Posterior cingulate gyrus (tissue), 11 donors: Measurements from ENCODE around the gene GLRX.
"Not testable (repeated sequence)": the region's sequence is repeated elsewhere in the genome, so short reads cannot be mapped to it uniquely, and the experiment has no call there.

Experiments used
- DNase-seq, 10 donors: peaks; one replicate each; pipeline versions ENCODE4 v3.0.0 to v3.0.0-alpha.2; 2020 to 2021; ENCODE audit warnings: mixed read lengths in 3 of 10
- intact Hi-C: fragments of 100-400 bp; cut with DNase I; formaldehyde crosslinking; loops from one replicate; pipeline ENCODE4 v1.15.1; 2023

GLRX gene

GRCh38 chr5:95811461-95812073 lies 11.0 kb downstream of the GLRX start:
- DNase-seq, intact Hi-C loops: not testable (repeated sequence)

GRCh38 chr5:95811126-95811423 lies 11.5 kb downstream of the GLRX start:
- intact Hi-C loops, DNase-seq: not testable (repeated sequence)

- DNase-seq = no peak
Observed at GRCh38 chr5:95810305-95811125, 12.0 kb downstream of the GLRX start.

GRCh38 chr5:95809414-95809960 lies 13.0 kb downstream of the GLRX start:
- intact Hi-C loops = no loop called here
- DNase-seq = no peak

More at GRCh38 chr5:95810305-95811125, 12.0 kb downstream of the GLRX start:
- intact Hi-C loops = no loop called here

- intact Hi-C loops = no loop called here
- DNase-seq = peak in 5 of 10 donors; percentile 39 to 92 (median 56)
Observed at GRCh38 chr5:95808686-95809413, 13.7 kb downstream of the GLRX start.

GRCh38 chr5:95808013-95808685 lies 14.4 kb downstream of the GLRX start:
- DNase-seq = no peak
- intact Hi-C loops = no loop called here

GRCh38 chr5:95806687-95807086 lies 15.8 kb downstream of the GLRX start:
- intact Hi-C loops = no loop called here
- DNase-seq = no peak

GRCh38 chr5:95804736-95805539 lies 17.6 kb downstream of the GLRX start:
- no peak for DNase-seq
- intact Hi-C loops = no loop called here

- intact Hi-C loops = no loop called here
- DNase-seq = no peak
Observed at GRCh38 chr5:95803271-95804148, 19.0 kb downstream of the GLRX start.

- DNase-seq = no peak
- intact Hi-C loops = no loop called here
Observed at GRCh38 chr5:95801961-95802360, 20.6 kb downstream of the GLRX start.

- intact Hi-C loops = no loop called here
- no peak for DNase-seq
Observed at GRCh38 chr5:95801532-95801931, 21.0 kb downstream of the GLRX start.

- intact Hi-C loops = no loop called here
- DNase-seq = no peak
Observed at GRCh38 chr5:95800553-95800952, 22.0 kb downstream of the GLRX start.

GRCh38 chr5:95799191-95799835 lies 23.2 kb downstream of the GLRX start:
- intact Hi-C loops = no loop called here

GRCh38 chr5:95798545-95798944 lies 24.0 kb downstream of the GLRX start:
- intact Hi-C loops = no loop called here
- DNase-seq = no peak

More at GRCh38 chr5:95799191-95799835, 23.2 kb downstream of the GLRX start:
- DNase-seq = no peak

- DNase-seq = no peak
- intact Hi-C loops = no loop called here
Observed at GRCh38 chr5:95798048-95798447, 24.5 kb downstream of the GLRX start.

GRCh38 chr5:95797301-95797700 lies 25.2 kb downstream of the GLRX start:
- DNase-seq = no peak
- intact Hi-C loops = no loop called here

GRCh38 chr5:95794070-95794516 lies 28.4 kb downstream of the GLRX start:
- intact Hi-C loops = no loop called here
- no peak for DNase-seq

- intact Hi-C loops = no loop called here
Observed at GRCh38 chr5:95791751-95792150, 30.8 kb downstream of the GLRX start.

More at GRCh38 chr5:95791751-95792150, 30.8 kb downstream of the GLRX start:
- no peak for DNase-seq
